ENCODE measurements around the gene TUBA4B. TPM values are rescaled to one million over a fixed set of nuclear protein-coding genes. Genes with fewer than 3 reads are reported as not detected.

Gene TUBA4B
- total RNA-seq, 1 experiment from 2014 or later: not detected

- Histone ChIP-seq H4K8ac (replicated peaks; ENCODE audit: insufficient read length, low read depth, low read length) (no peak overlapping the region), H2BK120ac (ENCODE audit: low read depth, low read length, poor library complexity, severe bottlenecking) (no peak overlapping the region), H3K18ac (ENCODE audit: insufficient read length, low read depth, low read length) (no peak overlapping the region), H3K79me1 (ENCODE audit: insufficient read depth, low read depth, low read length, poor library complexity, severe bottlenecking) (no peaks in the 10 kb centered on the region), H4K5ac (ENCODE audit: insufficient read length, low read depth, low read length) (no peak overlapping the region), H2BK20ac (ENCODE audit: low read depth, low read length, poor library complexity, severe bottlenecking) (no peak overlapping the region), H3K56ac (ENCODE audit: insufficient read length, low read depth, low read length) (no peak overlapping the region), H4K20me1 (ENCODE audit: control insufficient read depth, insufficient read depth, insufficient read length) (no peaks in the 10 kb centered on the region), H3K4me2 (ENCODE audit: insufficient read depth, insufficient read length, low read length) (no peak overlapping the region), H3K79me2 (ENCODE audit: insufficient read depth, low read length) (no peaks in the 10 kb centered on the region), H2BK15ac (ENCODE audit: low read depth, low read length) (no peak overlapping the region), H3K27me3 (ENCODE audit: insufficient read depth, low read length) (no peaks in the 10 kb centered on the region), H3T11ph (ENCODE audit: low read length) (no peak overlapping the region), H3K27ac (ENCODE audit: insufficient read length, low read depth, low read length) (no peak overlapping the region), H3K9ac (ENCODE audit: extremely low read depth, insufficient read length, low read length) (no peak overlapping the region), H4K91ac (ENCODE audit: insufficient read length, low read depth, low read length) (no peak overlapping the region), H3K4ac (ENCODE audit: low read depth, low read length) (no peak overlapping the region), H3K4me1 (ENCODE audit: insufficient read depth, low read length) (no peaks in the 10 kb centered on the region; the same call in 1 of the 2 replicates), H3K14ac (ENCODE audit: insufficient read depth, low read length) (no peak overlapping the region), H3K23me2 (ENCODE audit: insufficient read length, low read depth, low read length, poor library complexity, severe bottlenecking) (peaks cover 3% of the 10 kb centered on the region), H2BK5ac (ENCODE audit: insufficient read length, low read length) (no peak overlapping the region), H2BK12ac (ENCODE audit: insufficient read length, low read depth, low read length) (no peak overlapping the region), H3K9me3 (ENCODE audit: control insufficient read depth, low read depth, low read length) (no peaks in the 10 kb centered on the region), H2AK5ac (ENCODE audit: insufficient read length, low read length) (no peak overlapping the region), H2AFZ (ENCODE audit: low read length) (no peak overlapping the region), H3K23ac (ENCODE audit: insufficient read length, low read depth, low read length) (no peak overlapping the region)
- no peak overlapping the region for H3K4me3 Mint-ChIP-seq
- peaks cover 12 to 18% of the 10 kb centered on the region in 2 experiments for H3K4me1 Mint-ChIP-seq
- DNase-seq: no peak
- H3K9me3 Mint-ChIP-seq: peaks cover 2% of the 10 kb centered on the region in 2 experiments; a peak in 1 of 5 replicates
- H3K36me3 Mint-ChIP-seq (ENCODE audit: insufficient read depth in 1 of 3, low read depth in 3 of 3): peaks cover 0 to 4% (median 2%) of the 10 kb centered on the region in 3 experiments; a peak in 2 of 7 replicates
- no peak overlapping the region for H3K27ac Mint-ChIP-seq
- TF ChIP-seq CTCF (conservative IDR thresholded peaks at IDR 0.05): no peak
- H3K27me3 Mint-ChIP-seq (ENCODE audit: low read depth): peaks cover 23% of the 10 kb centered on the region
- WGBS (ENCODE audit: extremely low coverage, insufficient read length, low lambda C conversion rate): no CpG with 5 or more reads among the region's 6 CpGs
Observed at GRCh38 chr2:219289195-219289536, 36.1 kb downstream of the TUBA4B start.
